ENCODE data around the gene RFX5.
"Not testable (repeated sequence)": the region's sequence is repeated elsewhere in the genome, so short reads cannot be mapped to it uniquely, and the experiment has no call there.

The RFX5 gene

GRCh38 chr1:151346769-151347522 lies at the start of gene RFX5:
Gene RFX5 (minus strand): TSS chr1:151347252. CDS start chr1:151346320, 932 bp downstream.
- no peak for TF ChIP-seq EZH2phosphoT487 (IDR thresholded peaks at IDR 0.05; ENCODE audit: low read length)
- no peak for TF ChIP-seq EZH2 (optimal IDR thresholded peaks at IDR 0.05; ENCODE audit: low read depth, low read length)
- TF ChIP-seq CTCF (IDR thresholded peaks at IDR 0.05; ENCODE audit: low read length): no peak
- no peaks in the 10 kb centered on the region for H4K20me1 ChIP-seq (ENCODE audit: insufficient read depth, low read length)
- peaks cover 17% of the 10 kb centered on the region for H3K79me2 ChIP-seq (ENCODE audit: low read length)
- peaks cover 13% of the 10 kb centered on the region for H3F3A ChIP-seq (ENCODE audit: insufficient read depth, low read length)
- H2AFZ ChIP-seq (ENCODE audit: low read length): peak within 1 kb of the TSS; percentile 89
- peaks cover 16% of the 10 kb centered on the region for H3K4me1 ChIP-seq (ENCODE audit: low read length)
- H3K36me3 ChIP-seq (replicated peaks; ENCODE audit: insufficient read depth, low read length): peaks cover 3% of the 10 kb centered on the region
- no peaks in the 10 kb centered on the region for H3K9me2 ChIP-seq (replicated peaks; ENCODE audit: insufficient read depth, low read length)
- DNase-seq: peak; percentile 100
- peak within 1 kb of the TSS; percentile 84 for H3K4me3 ChIP-seq (ENCODE audit: low read length)
- peak within 1 kb of the TSS; percentile 83 for H3K4me2 ChIP-seq (ENCODE audit: low read depth, low read length)
- no peaks in the 10 kb centered on the region for H3K27me3 ChIP-seq (replicated peaks; ENCODE audit: insufficient read depth, low read length)
- peak within 1 kb of the TSS; percentile 81 for H3K9ac ChIP-seq (ENCODE audit: low read length)
- H3K27ac ChIP-seq (ENCODE audit: low read length): peak within 1 kb of the TSS; percentile 78
- no peaks in the 10 kb centered on the region for H3K9me3 ChIP-seq (replicated peaks; ENCODE audit: insufficient read depth, low read length)

GRCh38 chr1:151396265-151396664 lies 49.2 kb upstream of the RFX5 start:
- H3K4me3 ChIP-seq (ENCODE audit: low read length); H3K9me3 ChIP-seq (replicated peaks; ENCODE audit: insufficient read depth, low read length); H3K36me3 ChIP-seq (replicated peaks; ENCODE audit: insufficient read depth, low read length); H3K27me3 ChIP-seq (replicated peaks; ENCODE audit: insufficient read depth, low read length); H4K20me1 ChIP-seq (ENCODE audit: insufficient read depth, low read length); H3K4me2 ChIP-seq (ENCODE audit: low read depth, low read length); DNase-seq; H3K4me1 ChIP-seq (ENCODE audit: low read length); H3K27ac ChIP-seq (ENCODE audit: low read length); H2AFZ ChIP-seq (ENCODE audit: low read length); H3K9me2 ChIP-seq (replicated peaks; ENCODE audit: insufficient read depth, low read length); H3K9ac ChIP-seq (ENCODE audit: low read length): not testable (repeated sequence)
- peaks cover 19% of the 10 kb centered on the region for H3K79me2 ChIP-seq (ENCODE audit: low read length)
- H3F3A ChIP-seq (ENCODE audit: insufficient read depth, low read length): peaks cover 12% of the 10 kb centered on the region

GRCh38 chr1:151393583-151393982 lies 46.5 kb upstream of the RFX5 start:
- Histone ChIP-seq H3K9ac (ENCODE audit: low read length) (no peak overlapping the region), H3K27ac (ENCODE audit: low read length) (no peak overlapping the region), H3K36me3 (replicated peaks; ENCODE audit: insufficient read depth, low read length) (no peaks in the 10 kb centered on the region), H2AFZ (ENCODE audit: low read length) (no peak overlapping the region), H3K4me3 (ENCODE audit: low read length) (no peak overlapping the region), H4K20me1 (ENCODE audit: insufficient read depth, low read length) (no peaks in the 10 kb centered on the region), H3F3A (ENCODE audit: insufficient read depth, low read length) (peaks cover 4% of the 10 kb centered on the region; the same call in 1 of the 2 replicates), H3K4me2 (ENCODE audit: low read depth, low read length) (no peak overlapping the region), H3K9me2 (replicated peaks; ENCODE audit: insufficient read depth, low read length) (no peaks in the 10 kb centered on the region), H3K27me3 (replicated peaks; ENCODE audit: insufficient read depth, low read length) (no peaks in the 10 kb centered on the region), H3K79me2 (ENCODE audit: low read length) (no peaks in the 10 kb centered on the region), H3K4me1 (ENCODE audit: low read length) (no peaks in the 10 kb centered on the region), H3K9me3 (replicated peaks; ENCODE audit: insufficient read depth, low read length) (no peaks in the 10 kb centered on the region)
- no peak for DNase-seq
- TF ChIP-seq CTCF (IDR thresholded peaks at IDR 0.05; ENCODE audit: low read length) (no peak), EZH2 (optimal IDR thresholded peaks at IDR 0.05; ENCODE audit: low read depth, low read length) (no peak), EZH2phosphoT487 (IDR thresholded peaks at IDR 0.05; ENCODE audit: low read length) (no peak)

- Histone ChIP-seq H3K27me3 (replicated peaks; ENCODE audit: insufficient read depth, low read length) (no peaks in the 10 kb centered on the region), H2AFZ (ENCODE audit: low read length) (no peak overlapping the region), H3K4me3 (ENCODE audit: low read length) (no peak overlapping the region), H3K27ac (ENCODE audit: low read length) (no peak overlapping the region), H3F3A (ENCODE audit: insufficient read depth, low read length) (no peaks in the 10 kb centered on the region), H3K4me2 (ENCODE audit: low read depth, low read length) (no peak overlapping the region), H3K9ac (ENCODE audit: low read length) (no peak overlapping the region), H3K9me3 (replicated peaks; ENCODE audit: insufficient read depth, low read length) (no peaks in the 10 kb centered on the region), H4K20me1 (ENCODE audit: insufficient read depth, low read length) (no peaks in the 10 kb centered on the region), H3K4me1 (ENCODE audit: low read length) (no peaks in the 10 kb centered on the region), H3K79me2 (ENCODE audit: low read length) (no peaks in the 10 kb centered on the region), H3K9me2 (replicated peaks; ENCODE audit: insufficient read depth, low read length) (no peaks in the 10 kb centered on the region), H3K36me3 (replicated peaks; ENCODE audit: insufficient read depth, low read length) (no peaks in the 10 kb centered on the region)
- DNase-seq: no peak
- TF ChIP-seq CTCF (IDR thresholded peaks at IDR 0.05; ENCODE audit: low read length) (no peak), EZH2phosphoT487 (IDR thresholded peaks at IDR 0.05; ENCODE audit: low read length) (no peak), EZH2 (optimal IDR thresholded peaks at IDR 0.05; ENCODE audit: low read depth, low read length) (no peak)
These were observed 44.1 kb upstream of the RFX5 start for GRCh38 chr1:151391079-151391563.

GRCh38 chr1:151390221-151391078 lies 43.4 kb upstream of the RFX5 start:
- not testable (repeated sequence) for H3F3A ChIP-seq (ENCODE audit: insufficient read depth, low read length); H3K9me2 ChIP-seq (replicated peaks; ENCODE audit: insufficient read depth, low read length); H3K27ac ChIP-seq (ENCODE audit: low read length); H3K4me1 ChIP-seq (ENCODE audit: low read length); H4K20me1 ChIP-seq (ENCODE audit: insufficient read depth, low read length); H3K4me2 ChIP-seq (ENCODE audit: low read depth, low read length); H2AFZ ChIP-seq (ENCODE audit: low read length); H3K4me3 ChIP-seq (ENCODE audit: low read length); H3K36me3 ChIP-seq (replicated peaks; ENCODE audit: insufficient read depth, low read length); H3K27me3 ChIP-seq (replicated peaks; ENCODE audit: insufficient read depth, low read length); DNase-seq; H3K9me3 ChIP-seq (replicated peaks; ENCODE audit: insufficient read depth, low read length); H3K79me2 ChIP-seq (ENCODE audit: low read length); H3K9ac ChIP-seq (ENCODE audit: low read length)

All from MM.1S (cell line).